Inflammatory macrophage treated with lipopolysaccharide for 1 hour (primary cell): ENCODE measurements around the gene S100A9.
"Not testable (repeated sequence)": the region's sequence is repeated elsewhere in the genome, so short reads cannot be mapped to it uniquely, and the experiment has no call there.

Source experiments
- DNase-seq, 2 donors: peaks; one replicate each; pipeline ENCODE4 v3.0.0-alpha.2; 2020 to 2022

Gene S100A9

GRCh38 chr1:153345187-153346076, 12.2 kb upstream of the S100A9 start:
- DNase-seq: no peak

GRCh38 chr1:153346077-153346723, 11.5 kb upstream of the S100A9 start:
- DNase-seq: no peak

GRCh38 chr1:153347049-153347448, 10.6 kb upstream of the S100A9 start:
- DNase-seq: not testable (repeated sequence)

GRCh38 chr1:153347856-153348255, 9.8 kb upstream of the S100A9 start:
- no peak for DNase-seq

- DNase-seq: no peak
These were observed 8.9 kb upstream of the S100A9 start, which contains the start of gene PGLYRP4 for GRCh38 chr1:153348511-153349362. Gene PGLYRP4, minus strand, starts transcription at chr1:153348841. Its CDS starts 909 bp downstream, at chr1:153347932.

- DNase-seq: no peak
These were observed 8.0 kb upstream of the S100A9 start for GRCh38 chr1:153349363-153350320.

GRCh38 chr1:153350321-153350957, 7.2 kb upstream of the S100A9 start:
- DNase-seq: no peak

- peak; percentile 39 to 83 for DNase-seq
These were observed 5.1 kb upstream of the S100A9 start for GRCh38 chr1:153352523-153352922.

GRCh38 chr1:153353226-153353947, 4.3 kb upstream of the S100A9 start:
- DNase-seq: no peak

GRCh38 chr1:153354515-153355193, 3.0 kb upstream of the S100A9 start:
- no peak for DNase-seq

GRCh38 chr1:153355445-153356071, 2.1 kb upstream of the S100A9 start:
- peak; percentile 71 to 85 for DNase-seq

GRCh38 chr1:153356392-153357075, 1.1 kb upstream of the S100A9 start:
- DNase-seq: no peak

- peak; percentile 90 to 91 for DNase-seq
These were observed 390 bp upstream of the S100A9 start for GRCh38 chr1:153357076-153357852.

GRCh38 chr1:153358691-153358975, 979 bp downstream of the S100A9 start:
- no peak for DNase-seq

- DNase-seq: no peak
These were observed 1.6 kb downstream of the S100A9 start for GRCh38 chr1:153359241-153359640.

- peak; percentile 51 to 78 for DNase-seq
These were observed 2.5 kb downstream of the S100A9 start for GRCh38 chr1:153360190-153360589.

- DNase-seq: no peak
These were observed 3.2 kb downstream of the S100A9 start for GRCh38 chr1:153360592-153361479.
